GM13977 (cell line): ENCODE data around the gene ANXA5.

Experiments
- DNase-seq: peaks from one replicate; pipeline ENCODE4 v3.0.0; 2012; ENCODE audit warnings: low spot score
- CTCF ChIP-seq: IDR thresholded peaks from 2 replicates; pipeline ENCODE4 v1.5.1; 2012; ENCODE audit warnings: mild to moderate bottlenecking, control low read depth; ENCODE audit not compliant: insufficient read depth; ENCODE audit errors: extremely low read depth, missing control alignments
- in situ Hi-C: fragments of 300-500 bp; cut with MboI; formaldehyde crosslinking; loops from one replicate; pipeline ENCODE4 v1.12.0; 2022; ENCODE audit warnings: low sequenced_read_pairs, low pct_unique_long_range_greater_than_20kb, mixed read lengths, inconsistent platforms; ENCODE audit not compliant: unreplicated experiment

Gene ANXA5

GRCh38 chr4:121712783-121713182, 16.0 kb upstream of the ANXA5 start:
- DNase-seq: no peak
- in situ Hi-C loops: no loop called here
- TF ChIP-seq CTCF: no peak

- no peak for TF ChIP-seq CTCF
- in situ Hi-C loops: no loop called here
Observed at GRCh38 chr4:121712001-121712651, 15.3 kb upstream of the ANXA5 start.

GRCh38 chr4:121711263-121712000, 14.7 kb upstream of the ANXA5 start:
- in situ Hi-C loops: no loop called here
- no peak for TF ChIP-seq CTCF
- peak; percentile 44 for DNase-seq

More at GRCh38 chr4:121712001-121712651, 15.3 kb upstream of the ANXA5 start:
- no peak for DNase-seq

DNA sequence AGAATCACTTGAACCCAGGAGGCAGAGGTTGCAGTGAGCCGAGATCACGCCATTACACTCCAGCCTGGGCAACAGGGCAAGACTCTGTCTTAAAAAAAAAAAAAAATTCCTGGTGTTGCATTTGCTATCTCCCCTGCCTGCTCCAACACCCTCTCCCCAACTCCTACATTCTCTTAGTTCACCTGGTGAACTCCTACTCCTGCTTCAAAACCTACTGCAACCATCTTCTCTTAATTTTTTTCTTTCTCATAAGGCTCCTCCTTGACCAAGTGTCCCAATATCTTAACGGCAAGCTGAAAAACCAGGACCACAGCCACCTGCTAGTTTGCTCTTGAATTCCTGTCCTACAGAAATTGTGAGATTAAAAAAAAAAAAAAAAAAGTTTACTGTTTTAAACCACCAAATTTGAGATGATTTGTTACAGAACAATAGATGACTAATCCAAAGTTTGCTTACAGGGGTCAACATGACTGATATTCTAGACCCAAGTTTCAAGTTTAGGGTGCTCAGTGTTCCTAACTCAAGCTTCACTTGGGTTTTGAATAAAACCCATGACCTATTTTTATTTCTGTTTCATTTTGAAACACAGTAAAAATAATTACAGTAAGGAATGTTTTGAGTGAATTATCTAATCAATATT, 13.1 kb upstream of the ANXA5 start:
- in situ Hi-C loops: no loop called here
- no peak for DNase-seq
- no peak for TF ChIP-seq CTCF

DNA sequence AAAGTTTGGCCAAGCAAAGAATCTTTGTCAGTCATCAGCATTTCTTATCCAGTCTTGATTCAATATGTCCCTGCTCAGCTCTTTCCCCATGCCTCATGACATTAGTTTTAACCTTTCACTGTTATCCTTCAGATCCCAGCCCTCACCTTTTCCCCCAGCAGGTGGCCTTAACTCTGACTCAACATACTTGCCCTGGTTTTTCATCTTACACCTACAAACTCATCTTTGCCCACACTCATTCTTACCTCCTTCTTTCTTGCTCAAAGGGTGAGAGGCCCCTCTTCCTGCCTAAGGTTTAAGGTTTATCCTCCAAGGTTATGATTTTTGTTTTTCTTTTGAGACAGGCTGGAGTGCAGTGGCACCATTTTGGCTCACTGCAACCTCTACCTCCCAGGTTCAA, 10.6 kb upstream of the ANXA5 start:
- in situ Hi-C loops: no loop called here
- TF ChIP-seq CTCF: no peak
- no peak for DNase-seq

- DNase-seq: no peak
- in situ Hi-C loops: no loop called here
- TF ChIP-seq CTCF: no peak
Observed at GRCh38 chr4:121706595-121707021, 9.8 kb upstream of the ANXA5 start.
